HG03432 (cell line): Measurements from ENCODE around the gene EXOSC6.
"Not testable (repeated sequence)": the region's sequence is repeated elsewhere in the genome, so short reads cannot be mapped to it uniquely, and the experiment has no call there.

Source experiments
- ATAC-seq: cut with Tn5 transposase; IDR thresholded peaks from one replicate; pipeline ENCODE4 v1.9.1; 2021; ENCODE audit warnings: mild to moderate bottlenecking, moderate library complexity; ENCODE audit not compliant: unreplicated experiment

The EXOSC6 gene

DNA sequence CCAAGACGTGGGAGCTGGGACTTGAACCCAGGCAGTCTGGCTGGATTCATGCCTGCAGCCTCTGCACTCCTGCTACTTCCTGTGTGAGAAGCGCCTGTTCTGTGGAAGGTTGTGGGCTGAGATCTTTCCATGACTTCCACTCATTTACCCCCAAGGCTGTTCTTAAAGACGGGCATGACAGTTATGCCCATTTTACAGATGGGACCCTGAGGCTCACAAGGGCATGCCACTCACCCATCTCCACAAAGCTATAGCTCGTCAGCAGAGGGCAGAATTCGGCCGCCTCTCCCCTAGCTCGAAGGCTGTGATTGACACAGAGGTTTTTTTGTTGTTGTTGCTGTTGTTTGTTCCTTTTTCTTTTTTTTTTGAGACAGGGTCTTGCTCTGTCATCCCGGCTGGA, 51.7 kb downstream of the EXOSC6 start:
- ATAC-seq = not testable (repeated sequence)

DNA sequence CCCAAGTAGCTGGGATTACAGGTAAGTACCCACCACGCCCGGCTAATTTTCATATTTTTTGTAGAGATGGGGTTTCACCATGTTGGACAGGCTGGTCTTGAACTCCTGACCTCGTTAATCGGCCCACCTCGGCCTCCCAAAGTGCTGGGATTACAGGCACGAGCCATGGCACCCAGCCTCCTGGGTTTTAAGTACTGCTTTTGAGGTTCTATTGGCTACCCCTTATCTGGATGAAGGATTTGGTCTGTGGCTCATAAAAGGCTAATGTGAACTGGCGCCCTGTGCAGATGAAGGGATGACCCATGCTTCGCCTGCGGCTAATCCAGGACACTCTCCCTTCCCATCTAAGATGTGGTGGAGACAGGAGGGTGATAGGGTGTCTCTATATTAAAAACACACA, 52.6 kb downstream of the EXOSC6 start:
- not testable (repeated sequence) for ATAC-seq

DNA sequence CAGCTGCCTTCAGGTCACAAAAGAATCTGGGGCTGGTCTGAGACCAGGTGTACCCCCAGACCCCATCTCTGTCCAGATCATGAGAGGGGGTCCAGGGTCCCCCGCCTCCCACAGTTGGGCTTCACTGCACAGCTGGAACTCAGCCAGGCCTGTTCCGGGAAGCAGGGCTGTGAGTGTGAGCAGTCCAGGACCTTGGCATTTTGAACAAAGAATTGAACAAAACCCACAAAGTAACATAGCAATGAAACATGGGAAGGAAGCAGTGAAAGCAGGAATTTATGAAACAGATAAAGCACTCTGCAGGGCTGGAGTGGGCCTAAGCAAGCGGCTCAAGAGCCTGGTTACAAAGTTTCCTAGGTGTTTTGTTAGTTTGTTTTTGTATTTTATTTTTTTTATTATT, 53.1 kb downstream of the EXOSC6 start:
- not testable (repeated sequence) for ATAC-seq

DNA sequence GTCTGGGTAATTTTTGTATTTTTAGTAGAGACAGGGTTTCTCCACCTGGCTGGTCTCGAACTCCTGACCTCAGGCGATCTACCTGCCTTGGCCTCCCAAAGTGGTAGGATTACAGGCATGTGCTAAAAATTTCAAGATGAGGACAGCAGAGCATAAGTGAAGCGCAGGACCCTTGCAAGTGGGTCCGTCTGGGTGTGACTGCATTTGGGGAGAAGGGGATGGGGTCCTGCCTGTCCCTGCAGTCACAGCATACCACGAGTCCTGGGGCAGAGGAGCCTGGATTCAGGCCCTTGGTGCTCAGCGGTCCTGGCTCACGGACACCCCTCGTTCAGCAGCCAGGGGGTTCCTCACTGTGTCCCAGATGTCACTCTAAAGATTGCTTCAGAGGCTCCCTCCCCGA, 53.5 kb downstream of the EXOSC6 start:
- not testable (repeated sequence) for ATAC-seq

DNA sequence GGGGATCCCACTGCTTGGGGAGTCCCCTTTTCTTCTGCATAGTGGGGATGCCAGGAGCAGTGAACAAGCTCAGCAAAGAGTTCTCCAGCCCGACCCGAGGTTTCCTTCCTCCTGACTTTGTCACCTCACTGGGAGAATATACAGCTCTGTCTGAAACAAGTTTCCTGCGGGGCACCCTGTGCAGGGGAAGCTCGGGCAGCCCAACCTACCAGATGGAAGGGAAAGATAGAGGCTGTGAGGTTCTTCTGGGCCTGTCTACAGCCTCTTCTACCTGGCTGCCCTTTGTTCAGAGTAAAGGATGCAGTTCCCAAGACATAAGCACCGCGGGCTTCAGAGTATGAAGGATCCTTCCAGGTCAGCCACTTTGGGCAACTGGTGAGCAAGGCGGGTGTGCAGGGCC, 54.1 kb downstream of the EXOSC6 start:
- not testable (repeated sequence) for ATAC-seq
